G401.6 (cell line): ENCODE results near the gene DLGAP1.

Source experiments
- FAIRE-seq: peaks from 2 replicates; lab custom pipeline; 2012; peaks lifted over from hg19 to GRCh38; lab: Jason Lieb, UNC

Gene DLGAP1

DNA sequence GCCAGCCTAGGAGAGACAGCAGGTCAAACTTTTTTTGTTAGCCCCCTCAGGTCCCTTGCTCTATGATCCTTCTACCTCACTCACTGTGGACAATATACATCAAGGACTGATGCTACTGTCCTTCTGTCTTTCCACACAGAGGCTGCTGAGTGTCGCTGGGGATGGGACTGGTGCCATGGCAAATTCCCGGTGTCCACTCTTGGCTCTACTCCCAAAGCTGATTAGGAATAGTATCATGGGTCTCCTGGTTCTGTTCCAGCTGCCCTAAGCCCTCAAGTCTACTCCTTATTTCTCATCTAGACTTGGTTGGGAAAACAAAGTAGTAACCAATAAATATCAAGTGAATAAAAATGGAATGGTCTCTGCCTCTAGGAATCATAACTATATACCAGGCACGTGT, 563.9 kb downstream of the DLGAP1 start:
- no peak for FAIRE-seq

DNA sequence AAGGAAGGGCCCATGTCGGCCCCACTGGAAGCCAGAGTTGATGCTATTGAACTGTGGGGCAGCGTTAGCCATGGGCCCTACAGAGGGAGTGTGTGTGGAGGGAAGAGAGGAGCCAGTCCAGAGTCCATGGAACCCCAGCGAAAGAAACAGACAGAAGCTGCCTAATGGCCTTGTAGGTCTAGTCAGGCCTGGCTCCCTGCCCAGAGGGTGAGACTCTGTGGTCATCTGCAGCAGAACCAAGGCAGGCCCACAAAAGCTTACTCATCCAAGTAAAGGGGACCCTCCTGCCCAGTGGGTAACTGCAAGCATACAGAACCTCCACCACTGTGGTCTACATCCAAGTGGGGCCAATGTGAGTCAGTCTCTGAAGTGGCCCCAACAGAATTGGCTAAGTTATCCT, 565.3 kb downstream of the DLGAP1 start:
- no peak for FAIRE-seq

- no peak for FAIRE-seq
Measured at GRCh38 chr18:3889121-3889520, 566.0 kb downstream of the DLGAP1 start.

GRCh38 chr18:3886575-3887322, 568.4 kb downstream of the DLGAP1 start:
- no peak for FAIRE-seq

- no peak for FAIRE-seq
Measured at GRCh38 chr18:3885209-3885792, 569.8 kb downstream of the DLGAP1 start.

- FAIRE-seq = no peak
Measured at GRCh38 chr18:3879836-3880120, 575.3 kb downstream of the DLGAP1 start.

- no peak for FAIRE-seq
Measured at GRCh38 chr18:3879114-3879835, 575.8 kb downstream of the DLGAP1 start.

DNA sequence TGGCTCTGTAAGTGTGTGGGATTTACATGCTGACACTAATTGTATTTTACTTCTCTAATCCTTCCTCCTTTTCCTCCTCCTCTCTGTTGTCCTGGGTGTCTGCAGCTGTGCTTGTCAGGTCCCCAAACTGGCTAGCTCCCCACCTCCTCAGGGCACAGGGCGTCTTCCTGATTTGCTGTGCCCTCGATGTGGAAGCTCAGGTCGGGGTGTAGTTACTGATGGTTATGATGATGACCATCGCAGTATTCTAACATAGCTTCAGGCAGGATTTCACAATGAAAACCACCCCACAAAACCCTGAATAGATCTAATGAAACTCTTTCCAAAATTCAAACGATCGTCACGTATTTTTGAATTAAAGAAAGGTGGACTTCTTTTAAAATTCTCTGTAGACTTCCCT, 576.7 kb downstream of the DLGAP1 start:
- FAIRE-seq = no peak

DNA sequence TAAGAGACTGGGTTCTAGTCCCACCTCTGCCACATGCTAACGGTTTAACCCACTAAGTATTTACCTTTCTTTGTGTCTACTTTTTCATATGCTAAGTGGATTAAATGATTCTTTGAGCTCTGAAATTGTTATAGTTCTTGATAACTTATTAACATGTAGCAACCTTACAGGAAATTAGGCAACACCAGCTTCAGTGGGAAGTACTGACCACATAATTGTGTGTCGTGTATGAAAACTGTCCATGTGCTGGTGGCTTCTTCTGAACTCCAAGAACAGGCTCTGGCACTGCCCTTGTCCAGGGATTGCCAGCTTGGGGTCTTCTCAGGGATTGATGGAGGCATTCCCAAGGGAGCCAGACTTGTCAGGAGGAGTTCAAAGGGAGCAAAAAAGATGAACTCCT, 577.4 kb downstream of the DLGAP1 start:
- no peak for FAIRE-seq

DNA sequence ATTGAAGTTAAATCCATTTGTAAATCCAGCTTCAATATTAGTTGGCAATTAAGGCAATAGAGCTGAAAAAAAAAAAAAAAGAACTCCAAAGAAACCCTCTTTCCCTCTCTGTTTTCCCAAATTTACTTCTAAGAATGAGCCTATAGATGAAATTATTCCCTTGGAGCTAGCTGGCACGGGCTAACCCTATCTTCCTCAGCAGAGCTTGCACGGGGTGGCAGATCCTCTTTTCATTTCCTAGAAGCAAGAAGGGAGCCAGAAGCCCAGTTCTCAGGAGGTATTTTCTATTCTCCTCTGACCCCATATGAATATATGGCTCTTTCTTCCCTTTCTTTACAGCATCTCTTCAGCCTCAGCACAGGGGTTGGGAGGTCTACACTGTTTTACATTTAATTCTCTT, 579.1 kb downstream of the DLGAP1 start:
- no peak for FAIRE-seq

DNA sequence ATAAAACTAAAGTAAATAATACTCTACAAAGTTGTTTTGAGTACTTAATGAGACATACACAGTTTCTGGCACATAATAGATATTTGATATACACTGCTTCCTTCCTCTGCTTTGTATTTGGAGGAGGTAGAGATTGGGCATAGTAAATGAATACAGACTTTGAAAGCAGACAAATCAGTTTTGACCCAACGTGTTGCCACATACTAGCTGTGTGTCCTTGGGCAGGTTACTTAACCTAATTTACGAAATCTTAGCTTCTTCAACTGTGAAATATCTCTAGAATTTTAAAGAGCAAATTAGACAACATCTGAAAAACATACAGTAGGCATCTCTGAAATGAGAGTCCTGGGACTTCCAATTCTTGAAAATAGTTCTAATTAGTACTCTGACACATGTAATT, 579.7 kb downstream of the DLGAP1 start:
- FAIRE-seq = peak; percentile 94

GRCh38 chr18:3874581-3874980, 580.5 kb downstream of the DLGAP1 start:
- no peak for FAIRE-seq

DNA sequence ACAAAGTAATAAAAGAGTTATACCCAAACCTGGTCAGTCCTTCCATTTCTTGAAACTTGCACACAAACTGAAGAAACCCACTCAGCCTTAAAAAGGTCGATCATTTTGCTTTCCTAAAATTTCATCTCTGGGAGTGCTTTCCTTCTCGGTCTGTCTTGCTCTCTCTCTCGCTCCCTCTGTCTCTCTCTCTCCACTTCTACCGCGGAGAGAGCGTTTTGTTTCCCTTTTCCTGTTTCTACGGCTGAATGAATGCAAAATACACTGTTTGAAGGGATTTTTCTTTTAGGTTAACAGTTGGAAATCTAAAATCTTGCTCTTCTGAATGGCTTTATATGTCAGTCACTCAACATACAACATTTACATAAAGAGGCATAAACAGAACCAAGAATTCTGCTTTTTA, 581.0 kb downstream of the DLGAP1 start:
- FAIRE-seq = no peak

GRCh38 chr18:3873698-3874097, 581.4 kb downstream of the DLGAP1 start:
- FAIRE-seq = peak; percentile 82

DNA sequence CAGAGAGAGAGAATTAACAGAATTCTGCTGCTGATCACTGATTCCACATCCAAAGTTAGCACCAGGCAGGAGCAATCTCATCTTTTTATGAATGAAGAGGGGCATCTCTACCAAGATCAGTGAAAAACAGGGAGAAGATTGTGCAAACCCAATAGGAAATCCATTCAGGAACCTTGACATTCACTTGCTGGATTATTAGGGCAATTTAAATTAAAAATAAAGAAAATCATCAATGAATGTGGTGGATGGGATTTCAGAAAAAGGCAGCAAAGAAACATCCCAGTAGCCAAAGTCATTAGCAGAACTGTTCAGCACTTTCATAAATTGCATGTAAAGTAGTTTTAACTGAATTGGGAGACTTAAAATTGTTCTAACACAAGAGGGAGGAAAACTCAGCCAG, 581.9 kb downstream of the DLGAP1 start:
- FAIRE-seq = no peak

DNA sequence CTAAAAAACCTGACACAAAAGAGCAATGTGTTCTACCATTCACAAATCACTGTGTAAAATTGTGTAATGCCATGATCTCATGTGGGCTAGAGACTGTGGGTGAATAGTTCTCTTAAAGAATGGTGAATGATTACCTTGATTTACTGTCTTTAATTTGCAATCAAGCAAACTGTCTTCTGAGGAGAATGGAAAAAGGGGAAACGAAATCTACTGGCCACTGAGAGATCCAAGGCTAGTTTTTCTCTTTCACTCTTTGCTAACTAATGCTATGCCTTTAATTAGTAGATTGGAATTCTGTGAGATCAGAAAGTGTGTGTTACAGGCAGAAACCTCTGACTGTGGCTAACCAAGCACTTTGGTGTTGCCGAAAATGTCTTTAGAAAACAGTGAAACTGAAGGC, 582.5 kb downstream of the DLGAP1 start:
- FAIRE-seq = peak; percentile 95

- FAIRE-seq = no peak
Measured at GRCh38 chr18:3871687-3872086, 583.4 kb downstream of the DLGAP1 start.

- peak; percentile 73 for FAIRE-seq
Measured at GRCh38 chr18:3870914-3871313, 584.2 kb downstream of the DLGAP1 start.

- FAIRE-seq = peak; percentile 97
Measured at GRCh38 chr18:3869848-3870247, 585.3 kb downstream of the DLGAP1 start.

- FAIRE-seq = no peak
Measured at GRCh38 chr18:3867864-3868311, 587.2 kb downstream of the DLGAP1 start.

DNA sequence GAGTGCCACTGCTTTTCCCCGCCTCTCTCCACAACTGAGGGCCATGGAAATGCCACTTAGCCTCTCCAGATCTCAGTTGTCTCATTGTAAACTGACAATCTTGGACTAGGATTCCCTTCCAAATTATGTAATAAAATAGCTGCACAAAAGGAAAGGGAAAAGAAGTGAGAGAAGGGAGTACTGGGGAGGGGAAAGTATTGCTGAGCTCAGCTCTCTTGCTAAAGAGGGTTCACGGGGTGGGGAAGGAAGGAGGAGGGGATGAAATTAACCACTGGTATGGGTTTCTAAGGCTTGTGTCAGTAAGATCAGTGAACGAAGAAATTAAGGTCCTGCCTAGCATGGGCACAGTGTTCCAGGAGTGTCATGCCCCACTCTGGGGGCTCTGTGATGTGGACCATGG, 587.9 kb downstream of the DLGAP1 start:
- FAIRE-seq = no peak

DNA sequence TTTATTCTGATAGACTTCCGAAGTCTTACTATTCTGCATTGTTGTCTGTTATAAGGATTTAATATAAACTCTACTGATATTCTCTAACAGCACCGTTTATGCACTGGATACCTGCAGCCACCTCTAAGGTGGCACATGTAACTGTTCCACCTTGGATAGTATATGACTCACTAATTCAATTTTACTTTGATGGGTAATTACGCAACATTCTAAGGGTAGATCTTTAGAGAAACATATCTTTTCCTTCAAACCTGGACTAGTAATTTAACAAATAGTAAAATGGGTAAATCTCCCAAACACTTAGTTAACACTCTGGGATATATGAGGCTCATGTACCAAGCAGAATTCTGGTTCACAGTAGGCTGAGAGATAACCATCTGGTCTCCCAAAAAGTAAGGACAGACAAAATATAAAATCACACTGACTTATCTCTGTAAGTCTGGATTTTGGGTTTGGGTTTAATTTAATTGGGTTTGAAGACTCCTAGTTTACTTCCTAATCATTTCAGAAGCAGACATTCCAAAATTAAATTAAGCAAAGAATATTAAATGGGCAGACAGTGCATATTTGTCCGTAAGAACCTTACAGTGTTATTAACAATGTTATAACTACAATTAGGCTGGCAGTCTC, 590.3 kb downstream of the DLGAP1 start:
- FAIRE-seq = no peak

DNA sequence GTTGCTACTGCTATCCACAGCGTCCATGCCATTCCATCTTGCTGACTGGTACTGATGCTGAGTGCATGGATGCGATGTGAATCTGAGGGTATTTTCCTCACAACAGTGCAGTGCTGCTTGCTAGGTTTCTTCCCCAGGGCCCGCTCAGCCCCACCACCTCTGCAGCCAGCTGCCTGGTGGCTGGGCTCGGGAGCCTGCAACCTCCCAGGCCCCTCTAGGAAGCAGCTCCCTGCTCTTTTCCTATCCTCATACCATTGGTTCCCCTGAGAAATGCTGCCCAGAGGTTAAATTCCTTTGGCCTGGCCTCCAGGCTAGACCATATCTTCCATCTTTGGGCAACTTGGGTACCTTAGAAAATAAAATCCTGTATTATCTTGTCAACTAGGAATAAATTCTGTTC, 591.5 kb downstream of the DLGAP1 start:
- FAIRE-seq = no peak
